ENCODE measurements around the gene ASIC1.

ASIC1 gene

DNA sequence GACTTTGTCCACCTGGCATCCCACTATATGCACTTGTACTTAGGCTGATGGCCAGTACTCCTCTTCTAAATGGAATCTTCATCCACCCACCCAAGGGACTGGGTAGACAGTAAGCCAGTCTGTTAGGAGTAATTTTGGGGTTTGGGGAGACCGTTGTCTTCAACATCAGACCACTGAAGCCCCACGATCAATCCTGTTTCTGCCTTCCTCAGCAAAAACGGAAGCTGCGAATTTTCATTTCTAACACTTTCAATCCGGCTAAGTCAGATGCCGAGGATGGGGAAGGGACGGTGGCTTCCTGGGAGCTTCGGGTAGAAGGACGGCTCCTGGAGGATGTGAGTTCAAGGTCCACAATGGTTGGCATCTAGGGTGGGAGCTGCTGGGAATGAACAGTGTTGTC, 29.8 kb downstream of the ASIC1 start:
- DNase-seq (ENCODE audit: low read depth in 2 of 2), result no peak
- no peak overlapping the region for H3K4me3 ChIP-seq (replicated peaks in 1 of 2; ENCODE audit: low read depth in 2 of 2, low read length in 2 of 2)
- TF ChIP-seq, protein P1, sequence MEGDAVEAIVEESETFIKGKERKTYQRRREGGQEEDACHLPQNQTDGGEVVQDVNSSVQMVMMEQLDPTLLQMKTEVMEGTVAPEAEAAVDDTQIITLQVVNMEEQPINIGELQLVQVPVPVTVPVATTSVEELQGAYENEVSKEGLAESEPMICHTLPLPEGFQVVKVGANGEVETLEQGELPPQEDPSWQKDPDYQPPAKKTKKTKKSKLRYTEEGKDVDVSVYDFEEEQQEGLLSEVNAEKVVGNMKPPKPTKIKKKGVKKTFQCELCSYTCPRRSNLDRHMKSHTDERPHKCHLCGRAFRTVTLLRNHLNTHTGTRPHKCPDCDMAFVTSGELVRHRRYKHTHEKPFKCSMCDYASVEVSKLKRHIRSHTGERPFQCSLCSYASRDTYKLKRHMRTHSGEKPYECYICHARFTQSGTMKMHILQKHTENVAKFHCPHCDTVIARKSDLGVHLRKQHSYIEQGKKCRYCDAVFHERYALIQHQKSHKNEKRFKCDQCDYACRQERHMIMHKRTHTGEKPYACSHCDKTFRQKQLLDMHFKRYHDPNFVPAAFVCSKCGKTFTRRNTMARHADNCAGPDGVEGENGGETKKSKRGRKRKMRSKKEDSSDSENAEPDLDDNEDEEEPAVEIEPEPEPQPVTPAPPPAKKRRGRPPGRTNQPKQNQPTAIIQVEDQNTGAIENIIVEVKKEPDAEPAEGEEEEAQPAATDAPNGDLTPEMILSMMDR (IDR thresholded peaks at IDR 0.05; ENCODE audit: low read depth, low read length), result no peak

DNA sequence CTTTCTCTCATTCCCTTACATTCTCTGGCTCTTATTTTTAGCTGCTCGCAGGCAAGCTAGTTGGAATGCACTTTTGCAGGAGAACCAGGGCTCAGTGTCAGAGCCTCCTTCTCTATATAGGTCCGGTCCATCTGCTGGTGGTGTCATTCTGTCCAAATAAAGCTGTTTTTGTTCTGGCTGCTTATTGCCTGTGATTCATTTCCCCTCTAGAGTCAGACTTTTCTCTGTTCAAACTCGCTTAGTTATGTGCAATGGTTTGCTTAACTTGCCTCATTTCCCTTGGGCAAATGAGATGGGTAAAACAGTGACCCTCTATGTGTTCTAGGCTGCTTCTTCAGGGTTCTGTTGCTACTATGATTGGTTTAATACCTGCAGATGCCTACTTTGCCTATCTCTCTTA, 30.6 kb downstream of the ASIC1 start:
- H3K4me3 ChIP-seq (replicated peaks in 1 of 2; ENCODE audit: low read depth in 2 of 2, low read length in 2 of 2), result no peak overlapping the region
- DNase-seq (ENCODE audit: low read depth in 2 of 2), result peak; percentile 63 to 92
- TF ChIP-seq, protein P1 (IDR thresholded peaks at IDR 0.05; ENCODE audit: low read depth, low read length), result no peak

DNA sequence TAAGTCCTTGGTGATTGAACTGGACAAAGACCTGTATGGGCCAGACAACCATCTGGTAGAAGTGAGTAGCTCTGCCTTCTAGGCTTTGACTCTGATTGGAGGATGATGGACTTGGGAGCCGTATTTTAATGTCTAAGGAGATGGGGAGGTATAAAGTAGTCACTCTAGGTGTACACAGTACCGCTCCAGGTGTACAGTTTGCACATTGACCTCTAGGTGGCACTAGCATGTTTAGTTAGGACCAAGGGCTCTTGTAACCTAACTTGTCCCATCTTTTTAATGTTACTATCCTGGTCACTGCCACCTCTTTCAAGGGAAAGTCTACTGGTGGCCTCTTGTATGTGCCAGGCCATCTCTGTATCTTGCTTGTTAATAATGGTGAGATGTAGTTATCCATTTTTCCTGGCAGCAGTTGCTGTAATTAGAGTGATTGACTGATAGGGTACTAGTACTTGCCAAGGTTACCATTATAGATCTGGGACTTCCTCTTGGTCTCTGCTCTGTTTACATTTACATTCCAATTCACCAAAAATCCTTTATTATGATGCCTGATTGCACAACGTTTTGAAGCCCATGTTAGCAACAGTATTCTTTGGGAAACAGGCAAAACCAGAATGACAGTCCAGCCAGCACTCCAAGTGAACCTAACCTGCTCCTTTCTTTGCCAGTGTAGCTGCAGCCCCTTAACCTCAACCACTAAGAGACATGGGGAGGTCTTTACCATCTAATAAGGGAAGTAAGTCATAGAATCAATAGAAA, 31.4 kb downstream of the ASIC1 start:
- peak; percentile 61 to 66 for DNase-seq (ENCODE audit: low read depth in 2 of 2)
- no peak overlapping the region for H3K4me3 ChIP-seq (replicated peaks in 1 of 2; ENCODE audit: low read depth in 2 of 2, low read length in 2 of 2)
- TF ChIP-seq, protein P1 (IDR thresholded peaks at IDR 0.05; ENCODE audit: low read depth, low read length), result peak; percentile 89

DNA sequence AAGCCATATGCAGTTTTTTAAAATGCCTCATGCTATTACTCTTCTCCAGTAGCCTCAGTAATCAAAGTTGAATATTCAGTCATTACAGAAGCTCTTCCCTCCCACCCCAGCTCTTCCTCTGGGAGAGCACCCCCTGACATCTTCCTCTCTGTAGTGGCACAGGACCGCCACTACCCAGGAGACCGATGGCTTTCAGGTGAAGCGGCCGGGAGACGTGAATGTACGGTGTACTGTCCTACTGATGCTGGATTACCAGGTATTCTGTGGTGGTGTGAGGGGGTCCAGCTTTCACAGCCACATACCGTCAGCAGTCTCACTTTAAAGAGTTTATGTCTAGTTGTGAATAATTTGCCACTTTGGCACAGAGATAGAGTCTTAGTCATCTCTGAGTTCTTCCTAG, 32.3 kb downstream of the ASIC1 start:
- no peak for DNase-seq (ENCODE audit: low read depth in 2 of 2)
- TF ChIP-seq, protein P1 (IDR thresholded peaks at IDR 0.05; ENCODE audit: low read depth, low read length), result no peak
- H3K4me3 ChIP-seq (replicated peaks in 1 of 2; ENCODE audit: low read depth in 2 of 2, low read length in 2 of 2), result no peak overlapping the region

- DNase-seq (ENCODE audit: low read depth in 2 of 2), result no peak
- no peak overlapping the region for H3K4me3 ChIP-seq (replicated peaks in 1 of 2; ENCODE audit: low read depth in 2 of 2, low read length in 2 of 2)
- TF ChIP-seq, protein P1 (IDR thresholded peaks at IDR 0.05; ENCODE audit: low read depth, low read length), result no peak
Observed at GRCh38 chr12:50090391-50090790, 33.0 kb downstream of the ASIC1 start.

DNA sequence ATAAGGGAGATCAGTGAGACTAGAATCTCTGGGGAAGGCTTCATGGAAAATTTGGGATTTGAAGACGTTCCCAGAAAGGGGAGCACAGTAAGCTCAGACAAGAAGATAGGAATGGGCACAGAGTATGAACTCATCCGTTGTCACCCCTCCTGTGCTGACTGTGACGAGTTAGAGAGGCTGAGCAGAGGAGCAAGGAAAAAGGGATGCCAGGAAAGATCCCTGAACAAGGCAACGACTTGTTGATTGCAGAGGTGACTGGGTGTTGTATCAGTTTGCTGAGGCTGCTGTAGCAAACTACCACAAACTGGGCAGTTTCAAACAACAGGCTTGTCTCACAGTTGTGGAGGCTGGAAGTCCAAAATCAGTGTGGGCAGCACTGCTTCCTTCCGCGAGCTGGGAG, 40.6 kb downstream of the ASIC1 start:
- no peak for DNase-seq (ENCODE audit: low read depth in 2 of 2)
- no peak overlapping the region for H3K4me3 ChIP-seq (replicated peaks in 1 of 2; ENCODE audit: low read depth in 2 of 2, low read length in 2 of 2)
- TF ChIP-seq, protein P1 (IDR thresholded peaks at IDR 0.05; ENCODE audit: low read depth, low read length), result no peak
